HG03060 (cell line): ENCODE results near the gene CST2.
"Not testable (repeated sequence)": the region's sequence is repeated elsewhere in the genome, so short reads cannot be mapped to it uniquely, and the experiment has no call there.

Experiments
- ATAC-seq: cut with Tn5 transposase; IDR thresholded peaks from one replicate; pipeline ENCODE4 v1.9.1; 2021; ENCODE audit warnings: low read depth, moderate number of reproducible peaks; ENCODE audit not compliant: unreplicated experiment

The CST2 gene

DNA sequence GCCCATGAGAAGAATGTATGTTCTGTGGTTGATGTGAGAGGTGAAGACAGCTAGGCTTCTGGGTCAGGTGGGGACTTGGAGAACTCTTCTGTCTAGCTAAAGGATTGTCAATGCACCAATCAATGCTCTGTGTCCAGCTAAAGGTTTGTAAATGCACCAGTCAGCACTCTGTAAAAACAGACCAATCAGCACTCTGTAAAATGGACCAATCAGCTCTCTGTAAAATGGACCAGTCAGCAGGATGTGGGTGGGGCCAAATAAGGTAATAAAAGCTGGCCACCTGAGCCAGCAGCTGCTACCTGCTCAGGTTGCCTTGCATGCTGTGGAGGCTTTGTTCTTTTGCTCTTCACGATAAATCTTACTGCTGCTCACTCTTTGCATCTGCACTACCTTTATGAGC, 15.0 kb downstream of the CST2 start:
- ATAC-seq: not testable (repeated sequence)

DNA sequence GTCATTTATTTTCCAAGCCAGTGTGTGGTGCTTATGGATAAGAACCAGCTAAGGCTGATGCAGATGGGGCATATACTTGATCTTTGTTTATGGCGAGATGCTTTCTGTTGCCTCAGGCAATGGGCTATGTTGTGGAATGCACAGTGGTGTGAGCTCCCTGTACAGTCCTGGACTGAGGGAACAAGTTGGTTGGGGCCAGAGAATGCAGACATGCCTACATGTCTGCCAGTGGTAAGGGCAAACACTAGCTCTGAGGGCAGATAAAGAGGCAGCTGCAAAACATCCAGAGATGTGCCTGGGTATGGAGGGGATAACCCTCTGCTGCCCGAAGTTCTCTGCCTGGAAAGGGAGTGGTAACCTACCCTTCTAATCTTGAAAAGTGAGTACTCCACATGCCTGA, 16.2 kb downstream of the CST2 start:
- not testable (repeated sequence) for ATAC-seq

- no peak for ATAC-seq
Measured at GRCh38 chr20:23800865-23801264, 25.7 kb downstream of the CST2 start.

DNA sequence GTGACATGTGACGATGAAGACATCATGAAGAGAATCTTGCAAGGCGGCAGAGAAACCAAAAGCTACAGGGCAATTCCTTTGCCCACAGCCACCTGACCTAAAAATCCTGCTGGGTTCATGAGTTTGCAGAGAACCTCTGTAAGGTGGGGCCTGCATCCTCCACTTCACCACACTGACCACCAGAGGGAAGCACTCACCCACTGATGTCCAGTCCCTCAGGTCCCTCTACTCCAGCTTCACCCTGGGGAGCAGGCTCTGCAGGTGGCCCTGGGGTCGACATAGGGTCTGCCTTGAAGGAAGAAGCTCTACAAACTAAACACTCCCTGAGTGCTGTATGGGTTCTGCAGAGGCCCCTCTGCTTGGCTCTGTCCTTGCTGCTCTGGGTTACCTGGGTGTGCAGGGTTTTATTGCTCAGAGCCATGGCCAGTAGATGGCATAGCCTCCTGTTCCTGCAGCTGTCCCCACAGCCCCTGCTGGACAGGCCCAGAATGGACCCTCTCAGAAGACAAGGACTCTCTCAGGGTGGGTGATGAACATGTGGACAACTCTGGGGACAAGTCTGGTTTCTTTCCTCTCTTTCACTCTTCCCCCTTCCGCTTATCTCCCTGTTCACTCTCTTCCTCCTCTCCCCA, 27.2 kb downstream of the CST2 start:
- ATAC-seq: not testable (repeated sequence)

DNA sequence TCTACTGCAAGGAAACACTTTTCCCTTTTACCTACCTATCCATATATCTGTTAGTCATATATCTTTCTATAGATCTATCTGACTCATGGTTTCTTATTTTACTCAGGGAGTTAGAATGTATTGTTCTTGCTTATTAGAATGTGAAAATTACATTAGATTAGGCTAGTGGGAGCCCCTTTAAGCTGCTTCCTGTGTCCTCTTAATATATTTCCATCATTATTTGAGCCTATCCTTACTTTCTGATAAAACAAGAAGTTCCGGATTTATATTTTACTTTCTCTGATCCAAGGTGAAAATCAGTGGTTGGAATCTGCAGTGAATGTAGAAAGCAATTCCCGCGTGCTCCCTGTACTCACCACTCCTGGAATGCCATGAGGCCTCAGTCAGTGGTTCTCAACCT, 31.0 kb downstream of the CST2 start:
- no peak for ATAC-seq

DNA sequence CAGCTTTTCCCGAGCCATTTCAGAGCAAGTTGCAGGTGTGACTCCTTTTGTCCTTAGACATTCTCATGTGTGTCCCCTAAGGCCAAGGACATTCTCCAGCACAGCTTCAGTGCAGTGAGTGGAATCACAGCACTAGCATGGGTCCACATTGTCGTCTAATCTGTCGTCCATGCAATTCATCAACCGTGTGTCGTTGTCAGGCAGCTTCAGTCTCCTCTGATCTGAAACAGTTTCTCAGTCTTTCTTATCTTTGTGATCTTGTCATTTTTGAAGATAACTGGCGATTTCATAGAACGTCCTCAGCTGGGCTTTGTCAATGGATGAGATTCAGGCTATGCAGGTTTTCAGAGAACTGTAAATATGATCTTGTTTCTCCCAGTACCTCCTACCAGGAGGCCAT, 31.7 kb downstream of the CST2 start:
- no peak for ATAC-seq

GRCh38 chr20:23794065-23794464, 32.5 kb downstream of the CST2 start:
- no peak for ATAC-seq

DNA sequence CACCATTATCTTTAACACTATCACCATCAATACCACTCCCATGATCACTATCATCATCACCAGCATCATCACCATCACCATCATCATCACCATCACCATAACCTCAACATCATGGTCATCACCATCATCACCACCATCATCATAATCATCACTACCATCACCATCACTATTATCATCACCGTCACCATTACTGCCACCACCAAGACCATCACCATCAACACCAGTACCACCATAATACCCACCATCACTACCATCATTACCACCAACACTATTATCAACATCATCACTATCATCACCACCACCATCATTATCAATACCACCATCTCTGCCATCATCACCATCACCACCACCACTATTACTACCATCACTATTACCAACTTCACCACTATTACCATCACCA, 43.1 kb downstream of the CST2 start:
- no peak for ATAC-seq

DNA sequence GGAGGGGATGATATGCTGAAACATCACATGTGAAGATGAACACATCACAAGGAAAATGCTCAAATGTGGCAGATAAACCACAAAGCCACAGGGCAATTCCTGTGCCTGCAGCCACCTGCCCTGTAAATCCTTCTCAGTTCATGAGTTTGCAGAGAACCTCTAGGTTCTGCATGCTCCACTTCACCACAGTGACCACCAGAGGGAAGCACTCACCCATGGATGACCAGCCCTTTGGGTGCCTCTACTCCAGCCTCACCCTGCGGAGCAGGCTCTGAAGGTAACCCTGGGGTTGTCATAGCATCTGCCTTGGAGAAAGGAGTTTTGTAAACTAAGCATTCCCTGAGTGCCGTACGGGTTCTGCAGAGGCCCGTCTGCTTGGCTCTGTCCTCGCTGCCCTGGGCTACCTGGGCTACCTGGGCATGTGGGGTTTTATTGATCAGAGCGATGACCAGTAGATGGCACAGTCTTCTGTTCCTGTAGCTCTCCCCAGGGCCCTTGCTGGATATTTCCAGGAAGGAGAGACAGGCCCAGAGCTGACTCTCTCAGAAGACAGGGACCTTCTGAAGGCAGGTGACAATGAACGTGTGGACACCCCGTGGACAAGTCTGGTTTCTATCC, 44.1 kb downstream of the CST2 start:
- no peak for ATAC-seq

DNA sequence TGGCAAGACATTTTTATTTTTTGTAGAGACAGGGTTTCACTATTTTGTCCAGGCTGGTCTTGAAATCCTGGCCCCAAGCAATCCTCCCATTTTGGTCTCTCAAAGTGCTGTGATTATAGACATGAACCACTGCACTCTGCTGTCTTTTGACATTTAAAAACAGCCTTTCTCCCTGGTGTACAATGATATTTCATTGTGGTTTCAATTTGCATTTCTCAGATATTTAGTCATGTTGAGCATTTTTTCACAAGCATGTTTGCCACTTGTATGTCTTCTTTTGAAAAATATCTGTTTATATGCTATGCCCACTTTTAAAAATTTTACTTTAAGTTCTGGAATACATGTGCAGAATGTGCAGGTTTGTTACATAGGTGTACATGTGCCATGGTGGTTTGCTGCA, 47.9 kb downstream of the CST2 start:
- not testable (repeated sequence) for ATAC-seq

GRCh38 chr20:23777380-23777779, 49.1 kb downstream of the CST2 start:
- ATAC-seq: not testable (repeated sequence)

DNA sequence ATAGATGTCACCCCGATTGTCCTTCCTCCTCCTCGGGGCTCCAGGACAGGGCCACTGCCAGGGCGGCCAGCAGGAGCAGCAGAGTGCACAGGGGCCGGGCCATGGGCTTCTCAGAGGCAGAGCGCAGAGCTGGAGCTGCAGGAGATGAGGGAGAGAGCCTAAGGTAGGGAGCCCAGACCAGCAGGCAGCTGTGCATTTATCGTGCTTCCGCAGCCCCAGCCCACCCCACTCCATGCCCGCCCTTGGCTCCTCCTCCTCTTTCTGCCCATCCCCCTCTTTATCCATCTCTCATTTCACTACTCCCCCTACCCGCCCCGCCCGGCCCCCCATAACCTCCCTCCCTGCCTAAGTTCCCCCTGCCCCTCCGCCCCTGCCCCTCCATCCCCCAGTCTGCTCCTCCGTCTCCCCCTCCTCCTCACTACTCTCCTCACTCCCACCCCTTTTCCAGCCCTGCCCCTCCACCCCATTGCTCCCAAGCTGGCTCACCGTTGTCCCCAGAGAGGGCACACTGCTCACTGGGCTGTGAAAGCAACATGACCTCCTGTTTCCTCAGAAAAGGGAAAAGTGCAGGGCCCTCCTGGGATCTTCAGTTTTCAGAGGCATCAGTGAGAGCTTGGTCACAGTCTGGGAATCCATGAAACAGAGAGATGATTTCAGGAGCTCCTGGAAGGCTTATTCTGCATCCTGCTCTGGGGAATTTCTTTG, 50.3 kb downstream of the CST2 start:
- no peak for ATAC-seq

DNA sequence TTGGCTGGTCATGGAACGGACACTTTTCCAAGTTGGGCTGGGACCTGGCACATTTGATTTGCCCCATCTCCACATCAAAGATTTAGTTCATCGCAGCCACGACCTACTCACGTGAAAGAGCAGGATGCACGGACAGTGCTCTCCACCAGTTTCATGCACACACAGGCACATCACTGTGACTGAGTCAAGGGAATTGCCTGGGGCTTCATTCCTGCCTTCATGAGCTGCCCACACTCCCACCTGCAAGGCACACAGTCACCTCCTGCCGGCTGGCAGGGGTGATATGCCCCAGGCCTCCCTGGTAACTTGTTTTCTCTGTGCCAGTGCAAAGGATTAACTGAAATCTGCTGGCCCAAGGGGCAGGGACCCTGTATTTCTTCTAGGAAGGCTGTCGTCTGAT, 52.4 kb downstream of the CST2 start:
- no peak for ATAC-seq
